H1 (cell line): ENCODE results near the gene ZNF700. TPM values are rescaled to one million over a fixed set of nuclear protein-coding genes. Genes with fewer than 3 reads are reported as not detected.

Experiments
- ATF2 ChIP-seq: IDR thresholded peaks from 2 replicates; pipeline ENCODE4 v1.6.1; 2012; ENCODE audit warnings: low read length, inconsistent platforms
- CHD7 ChIP-seq: fragments of 300-600 bp; sonication (generic); IDR thresholded peaks from 2 replicates; pipeline ENCODE4 v1.7.1; 2012; ENCODE audit warnings: low read length, moderate library complexity, mild to moderate bottlenecking, inconsistent platforms; ENCODE audit not compliant: insufficient replicate concordance
- POU5F1 ChIP-seq: IDR thresholded peaks from 2 replicates; pipeline ENCODE4 v1.6.1; 2011; ENCODE audit warnings: low read depth, mild to moderate bottlenecking, low read length, moderate library complexity
- SIX5 ChIP-seq: IDR thresholded peaks from 2 replicates; pipeline ENCODE4 v1.6.1; 2011; ENCODE audit warnings: mild to moderate bottlenecking, low read depth, low read length
- TBP ChIP-seq: IDR thresholded peaks from 2 replicates; pipeline ENCODE4 v1.6.1; 2011; ENCODE audit warnings: low read depth, low read length, improper control_type of control experiment
- YY1 ChIP-seq: IDR thresholded peaks from 2 replicates; pipeline ENCODE4 v1.6.1; 2011; ENCODE audit warnings: low read depth, mild to moderate bottlenecking, low read length
- ZNF274 ChIP-seq: IDR thresholded peaks from 2 replicates; pipeline ENCODE4 v1.7.0; 2012; ENCODE audit warnings: low read length, borderline replicate concordance; ENCODE audit errors: extremely low read depth
- polyA plus RNA-seq, 7 experiments: library from polyadenylated mRNA; depleted of rRNA in 3 of 7; stranded (reverse) in 5 of 7; unstranded in 2 of 7; fragments of >200 nt in 5 of 7; fragments of 200-250 nt in 2 of 7; gene quantifications; 1 replicate in 5 of 7; 2 replicates in 1 of 7; 4 replicates in 1 of 7; pipeline versions ENCODE4 v1.2.1 to v1.2.3, GENCODE V29; 2011 to 2013; ENCODE audit warnings: missing spikeins in 2 of 7, mixed read lengths in 2 of 7
- total RNA-seq: library from RNA; stranded (reverse); fragmentation: NEBNext Ultra II Directional; extraction: Animal tissue kit (Norgen Biotek cat#: 25700); gene quantifications from 2 replicates; pipeline ENCODE4 v1.2.1, GENCODE V29; 2021
- TF ChIP-seq, protein P1 (sequence below): IDR thresholded peaks from 2 replicates; pipeline ENCODE4 v1.6.1; 2011; ENCODE audit warnings: low read depth, mild to moderate bottlenecking, low read length; ENCODE audit not compliant: insufficient read depth
- TF ChIP-seq, protein P2 (sequence below): IDR thresholded peaks from 2 replicates; pipeline ENCODE4 v1.6.1; 2012; ENCODE audit warnings: inconsistent platforms

ZNF700 gene
- total and polyA plus RNA-seq, 2 of the 8 experiments (the other 6 are each of a cell fraction or from before 2014, with no cell fraction given), result 3.0 to 10.5 TPM

- TF ChIP-seq CHD7, result no peak
- no peak for TF ChIP-seq ZNF274
- no peak for TF ChIP-seq ATF2
- no peak for TF ChIP-seq SIX5
- TF ChIP-seq TBP, result peak; percentile 58; the same call in 1 of the 2 replicates
- TF ChIP-seq, protein P1, sequence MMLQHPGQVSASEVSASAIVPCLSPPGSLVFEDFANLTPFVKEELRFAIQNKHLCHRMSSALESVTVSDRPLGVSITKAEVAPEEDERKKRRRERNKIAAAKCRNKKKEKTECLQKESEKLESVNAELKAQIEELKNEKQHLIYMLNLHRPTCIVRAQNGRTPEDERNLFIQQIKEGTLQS, result no peak
- no peak for TF ChIP-seq POU5F1
- TF ChIP-seq YY1, result no peak
- TF ChIP-seq, protein P2, sequence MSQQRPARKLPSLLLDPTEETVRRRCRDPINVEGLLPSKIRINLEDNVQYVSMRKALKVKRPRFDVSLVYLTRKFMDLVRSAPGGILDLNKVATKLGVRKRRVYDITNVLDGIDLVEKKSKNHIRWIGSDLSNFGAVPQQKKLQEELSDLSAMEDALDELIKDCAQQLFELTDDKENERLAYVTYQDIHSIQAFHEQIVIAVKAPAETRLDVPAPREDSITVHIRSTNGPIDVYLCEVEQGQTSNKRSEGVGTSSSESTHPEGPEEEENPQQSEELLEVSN, result no peak
These were observed 60.1 kb downstream of the ZNF700 start (continued) for GRCh38 chr19:11984986-11985385.
